HG03135 (cell line): ENCODE results near the gene INCENP.
"Not testable (repeated sequence)": the region's sequence is repeated elsewhere in the genome, so short reads cannot be mapped to it uniquely, and the experiment has no call there.

Experiments
- ATAC-seq: cut with Tn5 transposase; IDR thresholded peaks from one replicate; pipeline ENCODE4 v1.9.1; 2021; ENCODE audit warnings: mild to moderate bottlenecking, moderate library complexity; ENCODE audit not compliant: unreplicated experiment

Gene INCENP

GRCh38 chr11:62169448-62169847 lies 45.6 kb downstream of the INCENP start:
- ATAC-seq = no peak

GRCh38 chr11:62169935-62170334 lies 46.1 kb downstream of the INCENP start:
- no peak for ATAC-seq

GRCh38 chr11:62171261-62171723 lies 47.5 kb downstream of the INCENP start:
- ATAC-seq = no peak

GRCh38 chr11:62172294-62172693 lies 48.5 kb downstream of the INCENP start:
- no peak for ATAC-seq

- no peak for ATAC-seq
These were observed 53.0 kb downstream of the INCENP start for GRCh38 chr11:62176766-62177165.

- no peak for ATAC-seq
These were observed 56.2 kb downstream of the INCENP start for GRCh38 chr11:62179995-62180394.

- no peak for ATAC-seq
These were observed 57.3 kb downstream of the INCENP start for GRCh38 chr11:62181097-62181496.

GRCh38 chr11:62182147-62182891 lies 58.5 kb downstream of the INCENP start:
- ATAC-seq = no peak

- ATAC-seq = no peak
These were observed 62.4 kb downstream of the INCENP start for GRCh38 chr11:62186195-62186594.

- no peak for ATAC-seq
These were observed 66.2 kb downstream of the INCENP start, which contains the start of gene SCGB1D1 for GRCh38 chr11:62190011-62190410. TSS of gene SCGB1D1 (plus strand) at chr11:62190216. CDS start at chr11:62190285, 69 bp downstream.

- no peak for ATAC-seq
These were observed 70.1 kb downstream of the INCENP start for GRCh38 chr11:62193952-62194351.

- not testable (repeated sequence) for ATAC-seq
These were observed 71.2 kb downstream of the INCENP start for GRCh38 chr11:62195010-62195409.

GRCh38 chr11:62195945-62196344 lies 72.1 kb downstream of the INCENP start:
- ATAC-seq = no peak

- not testable (repeated sequence) for ATAC-seq
These were observed 73.6 kb downstream of the INCENP start for GRCh38 chr11:62197400-62197799.

- ATAC-seq = no peak
These were observed 77.6 kb downstream of the INCENP start for GRCh38 chr11:62201376-62201775.
